Activated T-helper 1 cell treated with anti-CD3 and anti-CD28 coated beads, Interleukin-12 subunit alpha, Interleukin-12 subunit beta, Interleukin-2, Interleukin-4 antibody, amounts not matched to agents 30 ng/mL and 10 ng/mL and 1 ng/mL, durations not matched to agents 14 hours and 24 hours and 36 hours (primary cell): ENCODE data around the gene EQTN. TPM values are rescaled to one million over a fixed set of nuclear protein-coding genes. Genes with fewer than 3 reads are reported as not detected.

Experiments used
- DNase-seq: peaks from one replicate; pipeline ENCODE4 v3.0.0; 2021; ENCODE audit warnings: low spot score
- H3K27ac Mint-ChIP-seq: one replicate; pipeline ENCODE4 v1.8.0; 2021; ENCODE audit warnings: mild to moderate bottlenecking, mixed read lengths
- H3K27me3 Mint-ChIP-seq: one replicate; pipeline ENCODE4 v1.8.0; 2022; ENCODE audit warnings: mild to moderate bottlenecking, moderate library complexity, mixed read lengths; ENCODE audit not compliant: insufficient read depth
- H3K36me3 Mint-ChIP-seq: one replicate; pipeline ENCODE4 v1.8.0; 2021; ENCODE audit warnings: low read depth, mixed read lengths
- H3K4me1 Mint-ChIP-seq: one replicate; pipeline ENCODE4 v1.8.0; 2021; ENCODE audit warnings: low read depth, mixed read lengths
- H3K4me3 Mint-ChIP-seq: one replicate; pipeline ENCODE4 v1.8.0; 2021; ENCODE audit warnings: mild to moderate bottlenecking, moderate library complexity, mixed read lengths
- H3K9me3 Mint-ChIP-seq: one replicate; pipeline ENCODE4 v1.8.0; 2021; ENCODE audit warnings: mixed read lengths
- intact Hi-C: fragments of 100-400 bp; cut with micrococcal nuclease; formaldehyde crosslinking; loops from one replicate; pipeline ENCODE4 v1.15.1; 2024
- total RNA-seq: library from RNA; stranded (reverse); gene quantifications from 2 replicates; pipeline ENCODE4 v1.2.3, GENCODE V29; 2022

The EQTN gene
- not detected in 2 replicates for total RNA-seq

GRCh38 chr9:27297050-27297449, at the start of gene EQTN:
TSS of gene EQTN (minus strand) at chr9:27297150. CDS start at chr9:27297055, 95 bp downstream.
- no peak within 1 kb of the TSS for H3K27ac Mint-ChIP-seq
- peaks cover 3% of the 10 kb centered on the region for H3K27me3 Mint-ChIP-seq
- H3K4me1 Mint-ChIP-seq, result no peaks in the 10 kb centered on the region
- H3K4me3 Mint-ChIP-seq, result no peak within 1 kb of the TSS
- no peaks in the 10 kb centered on the region for H3K9me3 Mint-ChIP-seq
- H3K36me3 Mint-ChIP-seq, result no peaks in the 10 kb centered on the region
- DNase-seq, result no peak
- intact Hi-C loops, result no loop called here

GRCh38 chr9:27344776-27345175, 47.8 kb upstream of the EQTN start:
- no peak overlapping the region for H3K4me3 Mint-ChIP-seq
- no peaks in the 10 kb centered on the region for H3K9me3 Mint-ChIP-seq
- peaks cover 5% of the 10 kb centered on the region for H3K4me1 Mint-ChIP-seq
- H3K27me3 Mint-ChIP-seq, result peaks cover 9% of the 10 kb centered on the region
- H3K36me3 Mint-ChIP-seq, result no peaks in the 10 kb centered on the region
- no peak overlapping the region for H3K27ac Mint-ChIP-seq
- no peak for DNase-seq
- intact Hi-C loops, result no loop called here

- intact Hi-C loops, result no loop called here
- peaks cover 7% of the 10 kb centered on the region for H3K27me3 Mint-ChIP-seq
- H3K9me3 Mint-ChIP-seq, result no peaks in the 10 kb centered on the region
- H3K27ac Mint-ChIP-seq, result no peak overlapping the region
- DNase-seq, result no peak
- no peak overlapping the region for H3K4me3 Mint-ChIP-seq
- no peaks in the 10 kb centered on the region for H3K4me1 Mint-ChIP-seq
- no peaks in the 10 kb centered on the region for H3K36me3 Mint-ChIP-seq
These were observed 44.8 kb upstream of the EQTN start for GRCh38 chr9:27341545-27342294.

- Mint-ChIP-seq H3K4me1 (no peaks in the 10 kb centered on the region), H3K4me3 (no peak overlapping the region), H3K27ac (no peak overlapping the region), H3K27me3 (peaks cover 7% of the 10 kb centered on the region), H3K9me3 (no peaks in the 10 kb centered on the region), H3K36me3 (no peaks in the 10 kb centered on the region)
- DNase-seq, result no peak
- intact Hi-C loops, result no loop called here
These were observed 44.1 kb upstream of the EQTN start for GRCh38 chr9:27340961-27341511.

- H3K4me1 Mint-ChIP-seq, result no peaks in the 10 kb centered on the region
- intact Hi-C loops, result no loop called here
- no peaks in the 10 kb centered on the region for H3K9me3 Mint-ChIP-seq
- H3K27me3 Mint-ChIP-seq, result peaks cover 7% of the 10 kb centered on the region
- no peak overlapping the region for H3K4me3 Mint-ChIP-seq
- no peak overlapping the region for H3K27ac Mint-ChIP-seq
- DNase-seq, result no peak
- H3K36me3 Mint-ChIP-seq, result no peaks in the 10 kb centered on the region
These were observed 43.3 kb upstream of the EQTN start for GRCh38 chr9:27340285-27340674.

GRCh38 chr9:27339661-27340284, 42.8 kb upstream of the EQTN start:
- no peaks in the 10 kb centered on the region for H3K36me3 Mint-ChIP-seq
- no peak overlapping the region for H3K27ac Mint-ChIP-seq
- no peak for DNase-seq
- intact Hi-C loops, result no loop called here
- no peaks in the 10 kb centered on the region for H3K9me3 Mint-ChIP-seq
- no peak overlapping the region for H3K4me3 Mint-ChIP-seq
- H3K4me1 Mint-ChIP-seq, result no peaks in the 10 kb centered on the region
- peaks cover 10% of the 10 kb centered on the region for H3K27me3 Mint-ChIP-seq

- Mint-ChIP-seq H3K9me3 (no peaks in the 10 kb centered on the region), H3K27ac (no peak overlapping the region), H3K36me3 (no peaks in the 10 kb centered on the region), H3K4me3 (no peak overlapping the region), H3K4me1 (peaks cover 6% of the 10 kb centered on the region), H3K27me3 (peaks cover 8% of the 10 kb centered on the region)
- DNase-seq, result no peak
- intact Hi-C loops, result no loop called here
These were observed 41.6 kb upstream of the EQTN start for GRCh38 chr9:27338527-27338903.

GRCh38 chr9:27337833-27338526, 41.0 kb upstream of the EQTN start:
- no peaks in the 10 kb centered on the region for H3K36me3 Mint-ChIP-seq
- intact Hi-C loops, result no loop called here
- no peak for DNase-seq
- H3K4me3 Mint-ChIP-seq, result no peak overlapping the region
- H3K4me1 Mint-ChIP-seq, result peaks cover 10% of the 10 kb centered on the region
- no peaks in the 10 kb centered on the region for H3K9me3 Mint-ChIP-seq
- H3K27ac Mint-ChIP-seq, result no peak overlapping the region
- H3K27me3 Mint-ChIP-seq, result peaks cover 8% of the 10 kb centered on the region

GRCh38 chr9:27337236-27337635, 40.3 kb upstream of the EQTN start:
- Mint-ChIP-seq H3K27ac (no peak overlapping the region), H3K9me3 (no peaks in the 10 kb centered on the region), H3K27me3 (peaks cover 8% of the 10 kb centered on the region), H3K4me1 (peaks cover 10% of the 10 kb centered on the region), H3K4me3 (no peak overlapping the region), H3K36me3 (no peaks in the 10 kb centered on the region)
- DNase-seq, result no peak
- intact Hi-C loops, result no loop called here

GRCh38 chr9:27336829-27337228, 39.9 kb upstream of the EQTN start:
- H3K36me3 Mint-ChIP-seq, result no peaks in the 10 kb centered on the region
- H3K4me1 Mint-ChIP-seq, result peaks cover 10% of the 10 kb centered on the region
- H3K27ac Mint-ChIP-seq, result no peak overlapping the region
- no peak for DNase-seq
- no peak overlapping the region for H3K4me3 Mint-ChIP-seq
- no peaks in the 10 kb centered on the region for H3K9me3 Mint-ChIP-seq
- H3K27me3 Mint-ChIP-seq, result peaks cover 8% of the 10 kb centered on the region
- intact Hi-C loops, result no loop called here

- Mint-ChIP-seq H3K27ac (no peak overlapping the region), H3K4me3 (no peak overlapping the region), H3K4me1 (peaks cover 10% of the 10 kb centered on the region), H3K27me3 (peaks cover 8% of the 10 kb centered on the region), H3K9me3 (no peaks in the 10 kb centered on the region), H3K36me3 (no peaks in the 10 kb centered on the region)
- intact Hi-C loops, result no loop called here
- no peak for DNase-seq
These were observed 39.2 kb upstream of the EQTN start for GRCh38 chr9:27336126-27336525.

- Mint-ChIP-seq H3K4me3 (no peak overlapping the region), H3K27ac (no peak overlapping the region), H3K9me3 (no peaks in the 10 kb centered on the region), H3K36me3 (no peaks in the 10 kb centered on the region), H3K27me3 (peaks cover 6% of the 10 kb centered on the region), H3K4me1 (peaks cover 10% of the 10 kb centered on the region)
- intact Hi-C loops, result no loop called here
- DNase-seq, result no peak
These were observed 38.1 kb upstream of the EQTN start for GRCh38 chr9:27335075-27335474.
